Left ventricle myocardium inferior (tissue), 1 donor: ENCODE measurements around the gene PPP2R3B. TPM values are rescaled to one million over a fixed set of nuclear protein-coding genes. Genes with fewer than 3 reads are reported as not detected.

Experiments used
- DNase-seq: peaks from one replicate; pipeline ENCODE4 v3.0.0-alpha.2; 2020
- H3K27ac ChIP-seq: fragments of 200-600 bp; replicated peaks from 2 replicates; pipeline ENCODE4 v1.8.0; 2021
- H3K27me3 ChIP-seq: fragments of 200-600 bp; 2 replicates; pipeline ENCODE4 v1.8.0; 2021; ENCODE audit warnings: low read depth
- H3K36me3 ChIP-seq: fragments of 200-600 bp; 2 replicates; pipeline ENCODE4 v1.8.0; 2021
- H3K4me1 ChIP-seq: fragments of 200-600 bp; 2 replicates; pipeline ENCODE4 v1.8.0; 2021
- H3K4me3 ChIP-seq: fragments of 200-600 bp; 2 replicates; pipeline ENCODE4 v1.8.0; 2021; ENCODE audit warnings: mild to moderate bottlenecking, moderate library complexity
- H3K9me3 ChIP-seq: fragments of 200-600 bp; replicated peaks from 2 replicates; pipeline ENCODE4 v1.8.0; 2021
- CTCF ChIP-seq: fragments of 200-600 bp; IDR thresholded peaks from 2 replicates; pipeline ENCODE4 v1.8.0; 2021; ENCODE audit warnings: antibody characterized with exemption, mild to moderate bottlenecking, borderline replicate concordance
- intact Hi-C: fragments of 100-400 bp; cut with micrococcal nuclease; formaldehyde crosslinking; loops from one replicate; pipeline ENCODE4 v1.11.0; 2022
- total RNA-seq: library from RNA; stranded (reverse); fragmentation: NEBNext Ultra II Directional; extraction: Animal tissue kit (Norgen Biotek cat#: 25700); gene quantifications from one replicate; pipeline ENCODE4 v1.2.1, GENCODE V29; 2021
- donor health status: DM: no; HTN: yes; CAD: no; lungs with severe emphysema.

Gene PPP2R3B
- total RNA-seq, 1 donor from 2014 or later = 170 TPM

- peaks cover 86% of the 10 kb centered on the region for H3K36me3 ChIP-seq
- intact Hi-C loops = no loop called here
Observed at GRCh38 chrX:302975-303374, 83.7 kb downstream of the PPP2R3B start.

GRCh38 chrX:300334-300733 is 86.4 kb downstream of the PPP2R3B start:
- no peak overlapping the region for H3K27ac ChIP-seq
- TF ChIP-seq CTCF = no peak
- H3K27me3 ChIP-seq = no peaks in the 10 kb centered on the region
- intact Hi-C loops = no loop called here
- H3K4me1 ChIP-seq = no peaks in the 10 kb centered on the region
- H3K36me3 ChIP-seq = peaks cover 66% of the 10 kb centered on the region
- no peak for DNase-seq
- no peak overlapping the region for H3K4me3 ChIP-seq
- H3K9me3 ChIP-seq = peaks cover 15% of the 10 kb centered on the region

More at GRCh38 chrX:302975-303374, 83.7 kb downstream of the PPP2R3B start:
- H3K4me1 ChIP-seq = no peaks in the 10 kb centered on the region
- peaks cover 15% of the 10 kb centered on the region for H3K9me3 ChIP-seq
- H3K27me3 ChIP-seq = no peaks in the 10 kb centered on the region
- DNase-seq = no peak
- no peak overlapping the region for H3K27ac ChIP-seq
- no peak overlapping the region for H3K4me3 ChIP-seq
- no peak for TF ChIP-seq CTCF

- Histone ChIP-seq H3K27me3 (no peaks in the 10 kb centered on the region), H3K9me3 (peaks cover 5% of the 10 kb centered on the region), H3K36me3 (peaks cover 54% of the 10 kb centered on the region), H3K27ac (no peak overlapping the region), H3K4me3 (no peak overlapping the region), H3K4me1 (no peaks in the 10 kb centered on the region)
- TF ChIP-seq CTCF = no peak
- intact Hi-C loops = no loop called here
- DNase-seq = no peak
Observed at GRCh38 chrX:298993-299392, 87.7 kb downstream of the PPP2R3B start.

GRCh38 chrX:295136-295535 is 91.6 kb downstream of the PPP2R3B start:
- no peak for TF ChIP-seq CTCF
- Histone ChIP-seq H3K27me3 (no peaks in the 10 kb centered on the region), H3K9me3 (no peaks in the 10 kb centered on the region), H3K4me1 (no peaks in the 10 kb centered on the region), H3K4me3 (no peak overlapping the region), H3K36me3 (peaks cover 56% of the 10 kb centered on the region), H3K27ac (no peak overlapping the region)
- intact Hi-C loops = no loop called here
- DNase-seq = no peak

- no peaks in the 10 kb centered on the region for H3K27me3 ChIP-seq
- H3K36me3 ChIP-seq = peaks cover 64% of the 10 kb centered on the region
- H3K4me3 ChIP-seq = no peak overlapping the region
- DNase-seq = no peak
- intact Hi-C loops = no loop called here
- H3K9me3 ChIP-seq = no peaks in the 10 kb centered on the region
- no peak for TF ChIP-seq CTCF
- no peak overlapping the region for H3K27ac ChIP-seq
- H3K4me1 ChIP-seq = no peaks in the 10 kb centered on the region
Observed at GRCh38 chrX:292900-293897, 93.5 kb downstream of the PPP2R3B start.
